ENCODE measurements around the gene KRTAP17-1. TPM values are rescaled to one million over a fixed set of nuclear protein-coding genes. Genes with fewer than 3 reads are reported as not detected.

KRTAP17-1 gene
- total RNA-seq, 1 experiment from 2014 or later: 1.6 TPM

DNA sequence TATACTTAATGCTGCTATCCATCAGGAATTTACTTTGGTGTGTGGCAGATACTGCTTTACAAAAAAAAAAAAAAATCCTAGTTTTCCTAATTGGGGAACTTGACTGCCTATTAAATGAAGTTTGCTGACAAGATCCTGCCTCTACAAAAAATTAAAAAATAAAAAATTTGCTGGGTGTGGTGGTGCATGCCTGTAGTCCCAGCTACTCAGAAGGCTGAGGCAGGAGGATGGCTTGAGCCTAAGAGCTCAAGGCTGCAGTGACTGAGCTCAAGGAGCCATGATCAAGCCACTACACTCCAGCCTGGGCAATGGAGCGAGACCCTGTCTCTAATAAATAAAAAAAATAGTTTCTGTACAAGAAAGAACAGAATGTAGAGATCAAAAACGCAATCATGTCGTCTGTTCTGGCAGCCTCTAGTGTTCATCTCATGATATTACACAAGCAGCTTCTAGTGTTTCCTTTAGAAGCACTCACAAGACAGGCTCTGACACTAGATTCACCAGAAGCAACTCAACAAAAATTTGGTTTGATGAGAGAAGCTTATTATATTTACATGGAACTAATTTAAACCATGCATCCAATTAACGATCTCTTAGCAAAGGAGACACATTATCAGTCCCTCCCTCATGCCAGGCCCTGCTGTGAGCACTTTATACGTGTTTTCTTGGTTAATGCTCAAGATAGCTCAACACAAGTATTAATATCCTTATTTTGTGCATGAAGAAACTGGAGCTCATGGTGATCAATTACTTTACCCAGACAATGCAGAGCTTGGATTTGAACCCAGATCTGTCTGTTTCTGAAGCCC lies 6.8 kb upstream of the KRTAP17-1 start:
- H4K20me1 ChIP-seq (ENCODE audit: insufficient read depth, low read depth, low read length): no peaks in the 10 kb centered on the region
- H3K36me3 ChIP-seq (ENCODE audit: insufficient read depth, low read length): no peaks in the 10 kb centered on the region
- H3K27me3 ChIP-seq (ENCODE audit: low read length): no peaks in the 10 kb centered on the region
- H3K4me3 ChIP-seq (ENCODE audit: low read length): no peak overlapping the region
- DNase-seq: peak; percentile 74
- H3K9me3 ChIP-seq (ENCODE audit: low read length): no peaks in the 10 kb centered on the region
- no peak overlapping the region for H3K9ac ChIP-seq (ENCODE audit: low read length)
- H3K9me2 ChIP-seq (replicated peaks; ENCODE audit: insufficient read depth, low read length): no peaks in the 10 kb centered on the region
- H3K4me1 ChIP-seq (ENCODE audit: low read length): no peaks in the 10 kb centered on the region
- H3K4me2 ChIP-seq (ENCODE audit: low read depth, low read length, poor library complexity, severe bottlenecking): no peak overlapping the region
- H3K27ac ChIP-seq (ENCODE audit: low read length): no peak overlapping the region
- H2AFZ ChIP-seq (ENCODE audit: low read length): no peak overlapping the region
- H3K79me2 ChIP-seq (ENCODE audit: low read length): no peaks in the 10 kb centered on the region

DNA sequence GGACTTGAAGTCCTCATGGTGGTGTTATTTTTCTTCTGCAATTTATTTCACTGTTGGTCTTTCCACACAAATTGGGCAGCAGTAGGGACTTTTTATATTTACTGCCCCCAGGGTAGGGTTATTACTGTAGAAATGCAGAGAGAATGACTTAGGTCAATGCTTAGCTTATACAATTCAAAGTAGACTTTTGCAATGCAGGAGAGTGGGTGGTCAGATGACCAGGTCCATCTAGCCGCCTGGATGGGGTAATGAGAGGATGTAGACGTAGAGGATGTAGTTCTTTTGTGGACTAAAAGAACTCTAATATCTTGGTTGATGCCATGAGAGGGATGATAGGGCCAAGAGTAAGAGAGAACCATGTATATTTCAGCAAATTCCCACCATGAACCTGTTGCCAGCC lies 2.7 kb upstream of the KRTAP17-1 start:
- Histone ChIP-seq H3K79me2 (ENCODE audit: low read length) (no peaks in the 10 kb centered on the region), H4K20me1 (ENCODE audit: insufficient read depth, low read depth, low read length) (no peaks in the 10 kb centered on the region), H2AFZ (ENCODE audit: low read length) (no peak overlapping the region), H3K4me1 (ENCODE audit: low read length) (no peaks in the 10 kb centered on the region), H3K9ac (ENCODE audit: low read length) (no peak overlapping the region), H3K36me3 (ENCODE audit: insufficient read depth, low read length) (no peaks in the 10 kb centered on the region), H3K9me2 (replicated peaks; ENCODE audit: insufficient read depth, low read length) (no peaks in the 10 kb centered on the region), H3K4me3 (ENCODE audit: low read length) (no peak overlapping the region), H3K27ac (ENCODE audit: low read length) (no peak overlapping the region), H3K9me3 (ENCODE audit: low read length) (no peaks in the 10 kb centered on the region), H3K27me3 (ENCODE audit: low read length) (no peaks in the 10 kb centered on the region), H3K4me2 (ENCODE audit: low read depth, low read length, poor library complexity, severe bottlenecking) (no peak overlapping the region)
- DNase-seq: no peak

- Histone ChIP-seq H2AFZ (ENCODE audit: low read length) (no peak overlapping the region), H3K79me2 (ENCODE audit: low read length) (no peaks in the 10 kb centered on the region), H3K4me3 (ENCODE audit: low read length) (no peak overlapping the region), H3K4me2 (ENCODE audit: low read depth, low read length, poor library complexity, severe bottlenecking) (no peak overlapping the region), H3K27me3 (ENCODE audit: low read length) (no peaks in the 10 kb centered on the region), H3K36me3 (ENCODE audit: insufficient read depth, low read length) (no peaks in the 10 kb centered on the region), H3K9me3 (ENCODE audit: low read length) (no peaks in the 10 kb centered on the region), H3K9ac (ENCODE audit: low read length) (no peak overlapping the region), H3K4me1 (ENCODE audit: low read length) (no peaks in the 10 kb centered on the region), H3K9me2 (replicated peaks; ENCODE audit: insufficient read depth, low read length) (no peaks in the 10 kb centered on the region), H4K20me1 (ENCODE audit: insufficient read depth, low read depth, low read length) (no peaks in the 10 kb centered on the region), H3K27ac (ENCODE audit: low read length) (no peak overlapping the region)
- DNase-seq: no peak
These were observed 420 bp upstream of the KRTAP17-1 start for GRCh38 chr17:41315814-41316445.

GRCh38 chr17:41311111-41311510 lies 4.4 kb downstream of the KRTAP17-1 start:
- Histone ChIP-seq H3K9me3 (ENCODE audit: low read length) (no peaks in the 10 kb centered on the region), H3K79me2 (ENCODE audit: low read length) (no peaks in the 10 kb centered on the region), H2AFZ (ENCODE audit: low read length) (no peak overlapping the region), H3K36me3 (ENCODE audit: insufficient read depth, low read length) (no peaks in the 10 kb centered on the region), H3K4me2 (ENCODE audit: low read depth, low read length, poor library complexity, severe bottlenecking) (no peak overlapping the region), H4K20me1 (ENCODE audit: insufficient read depth, low read depth, low read length) (no peaks in the 10 kb centered on the region), H3K27ac (ENCODE audit: low read length) (no peak overlapping the region), H3K27me3 (ENCODE audit: low read length) (no peaks in the 10 kb centered on the region), H3K9me2 (replicated peaks; ENCODE audit: insufficient read depth, low read length) (no peaks in the 10 kb centered on the region), H3K9ac (ENCODE audit: low read length) (no peak overlapping the region), H3K4me1 (ENCODE audit: low read length) (peaks cover 3% of the 10 kb centered on the region; the same call in 1 of the 2 replicates), H3K4me3 (ENCODE audit: low read length) (no peak overlapping the region)
- no peak for DNase-seq

- Histone ChIP-seq H3K27me3 (ENCODE audit: low read length) (no peaks in the 10 kb centered on the region), H3K4me2 (ENCODE audit: low read depth, low read length, poor library complexity, severe bottlenecking) (no peak within 1 kb of the TSS), H3K36me3 (ENCODE audit: insufficient read depth, low read length) (no peaks in the 10 kb centered on the region), H3K79me2 (ENCODE audit: low read length) (no peaks in the 10 kb centered on the region), H3K9me2 (replicated peaks; ENCODE audit: insufficient read depth, low read length) (no peaks in the 10 kb centered on the region), H3K27ac (ENCODE audit: low read length) (no peak within 1 kb of the TSS), H2AFZ (ENCODE audit: low read length) (no peak within 1 kb of the TSS), H3K9ac (ENCODE audit: low read length) (no peak within 1 kb of the TSS), H3K9me3 (ENCODE audit: low read length) (no peaks in the 10 kb centered on the region), H3K4me1 (ENCODE audit: low read length) (peaks cover 3% of the 10 kb centered on the region; the same call in 1 of the 2 replicates), H3K4me3 (ENCODE audit: low read length) (no peak within 1 kb of the TSS), H4K20me1 (ENCODE audit: insufficient read depth, low read depth, low read length) (no peaks in the 10 kb centered on the region)
- DNase-seq: no peak
These were observed 6.6 kb downstream of the KRTAP17-1 start, which contains the start of gene KRTAP16-1 for GRCh38 chr17:41308918-41309359. Gene KRTAP16-1 (minus strand): TSS chr17:41309309. CDS start chr17:41309253, 56 bp downstream.

DNA sequence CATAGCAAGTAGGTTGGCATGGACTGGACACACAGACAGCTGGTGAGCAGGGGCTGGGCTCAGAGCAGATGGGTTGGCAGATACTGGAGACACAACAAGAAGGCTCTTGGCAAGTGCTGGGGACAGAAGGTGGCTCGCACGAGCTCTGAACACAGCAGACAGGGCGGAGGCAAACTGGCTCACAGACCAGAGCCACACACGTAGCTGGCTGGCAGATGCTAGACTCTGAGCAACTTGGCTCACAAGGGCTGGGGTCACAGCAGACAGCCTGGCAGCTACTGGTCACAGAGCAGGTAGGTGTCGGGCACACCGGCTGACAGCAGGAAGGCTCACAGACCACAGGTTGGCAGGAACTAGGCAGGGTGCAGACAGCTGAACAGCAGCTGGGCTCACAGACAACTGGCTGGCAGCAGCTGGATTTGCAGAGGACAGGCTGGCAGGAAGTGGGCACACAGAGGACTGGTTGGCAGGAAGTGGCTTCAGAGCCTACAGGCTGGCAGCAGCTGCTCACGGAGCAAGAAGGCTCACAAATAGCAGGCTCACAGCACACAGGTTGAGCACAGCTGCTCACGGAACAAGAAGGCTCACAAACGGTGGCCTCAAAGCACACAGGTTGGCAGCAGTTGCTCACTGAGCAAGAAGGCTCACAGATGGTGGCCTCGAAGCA lies 7.1 kb downstream of the KRTAP17-1 start:
- H3K9ac ChIP-seq (ENCODE audit: low read length): no peak overlapping the region
- H3K36me3 ChIP-seq (ENCODE audit: insufficient read depth, low read length): no peaks in the 10 kb centered on the region
- peaks cover 3% of the 10 kb centered on the region; the same call in 1 of the 2 replicates for H3K4me1 ChIP-seq (ENCODE audit: low read length)
- DNase-seq: peak; percentile 43
- no peak overlapping the region for H3K4me3 ChIP-seq (ENCODE audit: low read length)
- no peaks in the 10 kb centered on the region for H3K79me2 ChIP-seq (ENCODE audit: low read length)
- no peaks in the 10 kb centered on the region for H3K9me3 ChIP-seq (ENCODE audit: low read length)
- H3K4me2 ChIP-seq (ENCODE audit: low read depth, low read length, poor library complexity, severe bottlenecking): no peak overlapping the region
- H3K9me2 ChIP-seq (replicated peaks; ENCODE audit: insufficient read depth, low read length): no peaks in the 10 kb centered on the region
- H3K27me3 ChIP-seq (ENCODE audit: low read length): no peaks in the 10 kb centered on the region
- no peaks in the 10 kb centered on the region for H4K20me1 ChIP-seq (ENCODE audit: insufficient read depth, low read depth, low read length)
- H3K27ac ChIP-seq (ENCODE audit: low read length): no peak overlapping the region
- H2AFZ ChIP-seq (ENCODE audit: low read length): no peak overlapping the region

GRCh38 chr17:41307647-41308046 lies 7.9 kb downstream of the KRTAP17-1 start:
- Histone ChIP-seq H3K4me3 (ENCODE audit: low read length) (no peak overlapping the region), H3K79me2 (ENCODE audit: low read length) (no peaks in the 10 kb centered on the region), H3K36me3 (ENCODE audit: insufficient read depth, low read length) (no peaks in the 10 kb centered on the region), H3K9ac (ENCODE audit: low read length) (no peak overlapping the region), H4K20me1 (ENCODE audit: insufficient read depth, low read depth, low read length) (no peaks in the 10 kb centered on the region), H3K27ac (ENCODE audit: low read length) (no peak overlapping the region), H3K27me3 (ENCODE audit: low read length) (no peaks in the 10 kb centered on the region), H3K9me2 (replicated peaks; ENCODE audit: insufficient read depth, low read length) (no peaks in the 10 kb centered on the region), H2AFZ (ENCODE audit: low read length) (no peak overlapping the region), H3K4me1 (ENCODE audit: low read length) (peaks cover 3% of the 10 kb centered on the region; the same call in 1 of the 2 replicates), H3K4me2 (ENCODE audit: low read depth, low read length, poor library complexity, severe bottlenecking) (no peak overlapping the region), H3K9me3 (ENCODE audit: low read length) (no peaks in the 10 kb centered on the region)
- no peak for DNase-seq

- H3K9ac ChIP-seq (ENCODE audit: low read length): no peak overlapping the region
- no peaks in the 10 kb centered on the region for H3K9me3 ChIP-seq (ENCODE audit: low read length)
- H3K4me1 ChIP-seq (ENCODE audit: low read length): peaks cover 3% of the 10 kb centered on the region; the same call in 1 of the 2 replicates
- DNase-seq: no peak
- no peaks in the 10 kb centered on the region for H3K27me3 ChIP-seq (ENCODE audit: low read length)
- no peak overlapping the region for H2AFZ ChIP-seq (ENCODE audit: low read length)
- no peak overlapping the region for H3K4me3 ChIP-seq (ENCODE audit: low read length)
- no peaks in the 10 kb centered on the region for H3K79me2 ChIP-seq (ENCODE audit: low read length)
- no peaks in the 10 kb centered on the region for H3K9me2 ChIP-seq (replicated peaks; ENCODE audit: insufficient read depth, low read length)
- H3K36me3 ChIP-seq (ENCODE audit: insufficient read depth, low read length): no peaks in the 10 kb centered on the region
- H4K20me1 ChIP-seq (ENCODE audit: insufficient read depth, low read depth, low read length): no peaks in the 10 kb centered on the region
- no peak overlapping the region for H3K4me2 ChIP-seq (ENCODE audit: low read depth, low read length, poor library complexity, severe bottlenecking)
- no peak overlapping the region for H3K27ac ChIP-seq (ENCODE audit: low read length)
These were observed 11.4 kb downstream of the KRTAP17-1 start for GRCh38 chr17:41304091-41304490.

All from Karpas-422 (cell line).